OCI-LY7 (cell line): Measurements from ENCODE around the gene DDTL. TPM values are rescaled to one million over a fixed set of nuclear protein-coding genes. Genes with fewer than 3 reads are reported as not detected.

Source experiments
- BruUV-seq: library from RNA; stranded (reverse); fragments of 400-500 nt; replicated peaks from 2 replicates; lab custom pipeline; 2021; lab: Mats Ljungman, UMichigan
- CTCF ChIA-PET: fragments of 300-600 bp; sonication (Branson Sonifier 250); formaldehyde crosslinking; loops from one replicate; lab custom pipeline; 2022; ENCODE audit warnings: antibody characterized with exemption; ENCODE audit not compliant: unreplicated experiment; lab: Charles Lee
- POLR2A ChIA-PET: fragments of 300-600 bp; sonication (Branson Sonifier 250); formaldehyde crosslinking; loops from one replicate; lab custom pipeline; 2022; ENCODE audit warnings: antibody characterized with exemption; lab: Charles Lee
- DNase-seq: peaks from one replicate; pipeline ENCODE4 v3.0.0-alpha.2; 2015; ENCODE audit warnings: low spot score
- H2AFZ ChIP-seq: fragments of 200-600 bp; sonication (generic), shearing (Covaris generic); 2 replicates; pipeline ENCODE4 v1.6.1; 2014; ENCODE audit warnings: mild to moderate bottlenecking, antibody characterized with exemption, low read length, moderate library complexity
- H3K27ac ChIP-seq: fragments of 200-600 bp; sonication (generic); 2 replicates; pipeline ENCODE4 v1.5.1; 2014; ENCODE audit warnings: mixed run types, low read depth, mild to moderate bottlenecking, moderate library complexity, low read length, inconsistent platforms; ENCODE audit not compliant: poor library complexity, severe bottlenecking
- H3K36me3 ChIP-seq: fragments of 200-600 bp; sonication (generic); 2 replicates; pipeline ENCODE4 v1.6.1; 2014; ENCODE audit warnings: mild to moderate bottlenecking, antibody characterized with exemption, low read length, moderate library complexity, mixed read lengths; ENCODE audit not compliant: insufficient read depth
- H3K4me1 ChIP-seq: fragments of 200-600 bp; sonication (generic); 2 replicates; pipeline ENCODE4 v1.5.1; 2014; ENCODE audit warnings: mild to moderate bottlenecking, low read length; ENCODE audit not compliant: insufficient read depth, poor library complexity, severe bottlenecking
- H3K4me2 ChIP-seq: fragments of 200-600 bp; sonication (generic); 2 replicates; pipeline ENCODE4 v1.6.1; 2014; ENCODE audit warnings: mild to moderate bottlenecking, low read length
- H3K4me3 ChIP-seq: fragments of 200-600 bp; sonication (generic); 2 replicates; pipeline ENCODE4 v1.5.1; 2014; ENCODE audit warnings: mild to moderate bottlenecking, low read depth, low read length; ENCODE audit not compliant: poor library complexity, severe bottlenecking
- H3K79me2 ChIP-seq: fragments of 200-600 bp; sonication (generic); 2 replicates; pipeline ENCODE4 v1.6.1; 2016; ENCODE audit warnings: low read depth, mild to moderate bottlenecking, low read length, moderate library complexity, mixed read lengths; ENCODE audit not compliant: insufficient read depth
- H3K9me2 ChIP-seq: fragments of 200-600 bp; sonication (generic); 2 replicates; pipeline ENCODE4 v1.6.1; 2016; ENCODE audit warnings: mild to moderate bottlenecking, low read length, mixed read lengths; ENCODE audit not compliant: insufficient read depth
- H3K9me3 ChIP-seq: fragments of 200-600 bp; sonication (generic); 2 replicates; pipeline ENCODE4 v1.6.1; 2014; ENCODE audit warnings: mild to moderate bottlenecking, mixed run types, low read length, mixed read lengths
- H4K20me1 ChIP-seq: fragments of 200-600 bp; sonication (generic); 2 replicates; pipeline ENCODE4 v1.6.1; 2014; ENCODE audit warnings: mild to moderate bottlenecking, antibody characterized with exemption, low read length, moderate library complexity, mixed read lengths; ENCODE audit not compliant: insufficient read depth
- EZH2phosphoT487 ChIP-seq: fragments of 200-600 bp; sonication (generic); IDR thresholded peaks from 2 replicates; pipeline ENCODE4 v1.6.1; 2018; ENCODE audit warnings: low read depth, borderline replicate concordance, mild to moderate bottlenecking, mixed run types, antibody characterized with exemption, low read length, moderate library complexity, mixed read lengths
- intact Hi-C: fragments of 100-400 bp; cut with micrococcal nuclease; formaldehyde crosslinking; loops from one replicate; pipeline ENCODE4 v1.10.0; 2022; ENCODE audit not compliant: unreplicated experiment
- total RNA-seq, 2 experiments: library from RNA; depleted of rRNA in 1 of 2; stranded (reverse); fragments of >200 nt in 1 of 2; shearing (Covaris generic) in 1 of 2; gene quantifications; 2 replicates each; pipeline ENCODE4 v1.2.3, GENCODE V29; 2014 to 2022
- TF ChIP-seq, protein P1 (sequence below): fragments of 200-600 bp; sonication (generic); conservative IDR thresholded peaks from 2 replicates; pipeline ENCODE4 v1.5.1; 2014; ENCODE audit warnings: mild to moderate bottlenecking, antibody characterized with exemption, low read length, moderate library complexity, mixed read lengths

Gene DDTL
- total RNA-seq, 2 experiments from 2014 or later: 4.1 to 4.6 TPM

DNA sequence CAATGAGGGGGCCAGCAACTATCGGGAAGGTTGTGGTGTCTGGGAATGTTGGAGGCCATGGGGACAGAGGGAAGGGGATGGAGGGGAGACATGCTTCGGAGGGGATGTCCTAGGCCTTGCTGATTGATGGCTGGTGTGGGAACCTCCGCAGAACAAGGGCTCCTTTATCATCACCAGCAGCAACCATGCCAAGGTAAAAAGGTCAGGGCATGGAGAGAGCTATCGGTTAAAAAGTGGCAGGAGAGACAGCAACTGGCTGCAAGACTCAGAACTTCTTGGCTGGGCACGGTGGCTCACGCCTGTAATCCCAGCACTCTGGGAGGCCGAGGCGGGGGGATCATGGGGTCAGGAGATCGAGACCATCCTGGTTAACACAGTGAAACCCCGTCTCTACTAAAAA, 35.6 kb downstream of the DDTL start:
- H2AFZ ChIP-seq: no peak overlapping the region
- intact Hi-C loops: no loop called here
- no peaks in the 10 kb centered on the region for H3K9me3 ChIP-seq
- no peaks in the 10 kb centered on the region for H3K79me2 ChIP-seq
- H3K27ac ChIP-seq: no peak overlapping the region
- BruUV-seq: no TSS peak
- no peaks in the 10 kb centered on the region for H3K36me3 ChIP-seq
- no peaks in the 10 kb centered on the region for H3K4me1 ChIP-seq
- no peaks in the 10 kb centered on the region for H3K9me2 ChIP-seq
- H4K20me1 ChIP-seq: no peaks in the 10 kb centered on the region
- H3K4me2 ChIP-seq: no peak overlapping the region
- POLR2A ChIA-PET: interaction anchor here (1.3 kb wide), 1 partner anchor 9 kb away, joined by 5 read pairs; the partner anchor contains the start of gene CABIN1
- H3K4me3 ChIP-seq: no peak overlapping the region
- DNase-seq: no peak
- TF ChIP-seq EZH2phosphoT487: no peak
- TF ChIP-seq, protein P1, sequence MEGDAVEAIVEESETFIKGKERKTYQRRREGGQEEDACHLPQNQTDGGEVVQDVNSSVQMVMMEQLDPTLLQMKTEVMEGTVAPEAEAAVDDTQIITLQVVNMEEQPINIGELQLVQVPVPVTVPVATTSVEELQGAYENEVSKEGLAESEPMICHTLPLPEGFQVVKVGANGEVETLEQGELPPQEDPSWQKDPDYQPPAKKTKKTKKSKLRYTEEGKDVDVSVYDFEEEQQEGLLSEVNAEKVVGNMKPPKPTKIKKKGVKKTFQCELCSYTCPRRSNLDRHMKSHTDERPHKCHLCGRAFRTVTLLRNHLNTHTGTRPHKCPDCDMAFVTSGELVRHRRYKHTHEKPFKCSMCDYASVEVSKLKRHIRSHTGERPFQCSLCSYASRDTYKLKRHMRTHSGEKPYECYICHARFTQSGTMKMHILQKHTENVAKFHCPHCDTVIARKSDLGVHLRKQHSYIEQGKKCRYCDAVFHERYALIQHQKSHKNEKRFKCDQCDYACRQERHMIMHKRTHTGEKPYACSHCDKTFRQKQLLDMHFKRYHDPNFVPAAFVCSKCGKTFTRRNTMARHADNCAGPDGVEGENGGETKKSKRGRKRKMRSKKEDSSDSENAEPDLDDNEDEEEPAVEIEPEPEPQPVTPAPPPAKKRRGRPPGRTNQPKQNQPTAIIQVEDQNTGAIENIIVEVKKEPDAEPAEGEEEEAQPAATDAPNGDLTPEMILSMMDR: no peak
- CTCF ChIA-PET: no interaction called here

DNA sequence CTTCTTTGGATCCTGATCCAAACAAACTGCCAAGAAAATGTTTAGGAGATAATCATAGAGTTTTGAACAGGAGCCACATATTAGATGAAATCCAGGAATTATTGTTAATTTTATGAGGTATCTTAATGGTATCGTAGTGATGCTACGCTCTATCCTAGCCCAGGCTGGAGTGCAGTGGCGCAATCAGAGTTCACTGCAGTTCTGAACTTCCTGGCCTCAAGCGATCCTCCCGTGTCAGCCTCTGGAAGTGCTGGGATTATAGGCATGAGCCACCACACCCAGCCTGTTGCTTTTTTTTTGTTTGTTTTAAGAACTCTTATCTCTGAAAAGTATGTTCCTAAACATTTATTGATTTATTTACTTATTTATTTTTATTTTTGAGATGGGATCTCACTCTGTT, 36.2 kb downstream of the DDTL start:
- no peaks in the 10 kb centered on the region for H3K9me3 ChIP-seq
- CTCF ChIA-PET: no interaction called here
- no peaks in the 10 kb centered on the region for H3K79me2 ChIP-seq
- no peaks in the 10 kb centered on the region for H3K36me3 ChIP-seq
- intact Hi-C loops: no loop called here
- no peak overlapping the region for H3K4me2 ChIP-seq
- H4K20me1 ChIP-seq: no peaks in the 10 kb centered on the region
- no peak overlapping the region for H3K27ac ChIP-seq
- TF ChIP-seq, protein P1: no peak
- no peak for TF ChIP-seq EZH2phosphoT487
- H2AFZ ChIP-seq: no peak overlapping the region
- POLR2A ChIA-PET: interaction anchor here (1.3 kb wide), 1 partner anchor 8 kb away, joined by 5 read pairs; the partner anchor contains the start of gene CABIN1
- DNase-seq: no peak
- H3K9me2 ChIP-seq: no peaks in the 10 kb centered on the region
- BruUV-seq: no TSS peak
- no peaks in the 10 kb centered on the region for H3K4me1 ChIP-seq
- no peak overlapping the region for H3K4me3 ChIP-seq

DNA sequence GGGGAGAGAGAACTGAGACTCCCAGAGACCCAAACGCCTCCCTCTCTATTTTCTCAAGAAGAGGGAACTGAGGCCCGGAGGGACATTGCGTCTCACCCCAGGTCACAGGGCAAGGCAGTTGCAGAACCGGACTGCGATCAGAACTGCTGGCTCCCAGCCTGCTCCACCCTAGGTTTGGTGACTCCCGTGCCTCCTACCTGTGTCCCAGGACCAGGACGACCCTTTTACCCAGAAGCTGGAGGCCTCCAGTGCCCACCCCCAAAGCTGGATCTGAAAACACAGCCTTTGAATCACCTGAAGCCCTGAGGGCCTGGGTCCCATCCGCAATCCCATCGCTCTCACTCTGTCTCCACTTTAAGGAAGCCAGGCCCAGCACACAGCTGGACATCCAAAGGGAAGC, 37.2 kb downstream of the DDTL start:
- no peaks in the 10 kb centered on the region for H3K79me2 ChIP-seq
- TF ChIP-seq, protein P1: no peak
- no peak for TF ChIP-seq EZH2phosphoT487
- ChIA-PET POLR2A (no interaction called here), CTCF (interaction anchor here (0.6 kb wide), 1 partner anchor 57 kb away, joined by 4 read pairs; no protein-coding TSS in a partner anchor)
- no peaks in the 10 kb centered on the region for H3K9me3 ChIP-seq
- no peaks in the 10 kb centered on the region for H3K9me2 ChIP-seq
- DNase-seq: no peak
- BruUV-seq: no TSS peak
- no peaks in the 10 kb centered on the region for H3K36me3 ChIP-seq
- H3K27ac ChIP-seq: no peak overlapping the region
- H3K4me2 ChIP-seq: no peak overlapping the region
- no peak overlapping the region for H2AFZ ChIP-seq
- no peaks in the 10 kb centered on the region for H4K20me1 ChIP-seq
- intact Hi-C loops: no loop called here
- no peak overlapping the region for H3K4me3 ChIP-seq
- H3K4me1 ChIP-seq: no peaks in the 10 kb centered on the region
